Uterus (tissue), 4 donors: Measurements from ENCODE around the gene TAS2R1. TPM values are rescaled to one million over a fixed set of nuclear protein-coding genes. Genes with fewer than 3 reads are reported as not detected.

ENCODE experiments used
- DNase-seq, 2 donors: peaks; one replicate each; pipeline ENCODE4 v3.0.0-alpha.2; 2019 to 2020
- H3K27ac ChIP-seq, 2 donors: fragments of 200-600 bp; sonication (generic); 1 replicate in 1 of 2; 2 replicates in 1 of 2; pipeline ENCODE4 v1.5.1; 2016 to 2018
- H3K27me3 ChIP-seq, 2 donors: fragments of 200-600 bp; sonication (generic); one replicate each; pipeline ENCODE4 v1.5.1; 2018 to 2019; ENCODE audit warnings: control low read depth in 1 of 2
- H3K36me3 ChIP-seq, 2 donors: fragments of 200-600 bp; sonication (generic); one replicate each; pipeline ENCODE4 v1.5.1; 2019; ENCODE audit warnings: control low read depth in 1 of 2
- H3K4me1 ChIP-seq, 2 donors: fragments of 200-600 bp; sonication (generic); one replicate each; pipeline ENCODE4 v1.5.1; 2018 to 2019; ENCODE audit warnings: control low read depth in 1 of 2
- H3K4me3 ChIP-seq, 2 donors: fragments of 200-600 bp; sonication (generic); 1 replicate in 1 of 2; 2 replicates in 1 of 2; pipeline ENCODE4 v1.5.1; 2018 to 2019; ENCODE audit warnings: mild to moderate bottlenecking in 1 of 2
- H3K9me3 ChIP-seq, 2 donors: fragments of 200-600 bp; sonication (generic); one replicate each; pipeline ENCODE4 v1.5.1; 2019; ENCODE audit warnings: control low read depth in 1 of 2
- POLR2A ChIP-seq, 2 donors: fragments of 450-650 bp; IDR thresholded peaks; one replicate each; pipeline ENCODE4 v1.6.1; 2016; ENCODE audit warnings: antibody characterized with exemption in 2 of 2, mild to moderate bottlenecking in 1 of 2, moderate library complexity in 1 of 2
- intact Hi-C: fragments of 100-400 bp; cut with DNase I; formaldehyde crosslinking; loops from one replicate; pipeline ENCODE4 v1.15.1; 2023; ENCODE audit warnings: low total_unique reads
- total RNA-seq, 4 donors: library from RNA; depleted of rRNA in 3 of 4; stranded (reverse); fragments of >200 nt in 3 of 4; gene quantifications; one replicate each; pipeline versions ENCODE4 v1.1.0 to v1.2.4, GENCODE V29; 2014 to 2023
- TF ChIP-seq, protein P1 (sequence below), 4 experiments: fragments of 200-600 bp in 2 of 4; fragments of 450-650 bp in 2 of 4; sonication (generic) in 2 of 4; IDR thresholded peaks; one replicate each; pipeline ENCODE4 v1.5.1; 2016 to 2019; ENCODE audit warnings: antibody characterized with exemption in 4 of 4, mild to moderate bottlenecking in 2 of 4, moderate library complexity in 1 of 4
- donor health status: DM: yes; HTN: yes; CAD: no.

Gene TAS2R1
- total RNA-seq, 4 donors from 2014 or later = not detected

DNA sequence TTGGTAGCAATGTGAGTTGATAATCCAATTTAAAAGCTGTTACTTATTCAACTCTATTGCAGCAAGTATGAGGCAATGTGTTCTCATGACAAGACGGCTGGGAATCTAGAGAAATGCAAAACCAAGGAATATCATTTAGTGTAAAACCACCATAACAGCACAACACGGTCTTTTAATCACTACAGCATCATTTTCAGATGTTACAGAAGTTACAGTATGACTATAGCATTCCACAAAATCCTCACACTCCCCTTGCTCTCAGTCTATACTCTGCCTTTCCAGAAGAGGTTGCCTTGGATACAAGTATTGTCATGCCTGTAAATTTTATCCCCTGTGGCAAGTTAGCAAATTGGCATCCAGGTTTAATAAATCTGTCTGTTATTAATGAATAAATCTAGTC is 28.6 kb upstream of the TAS2R1 start:
- no peaks in the 10 kb centered on the region for H3K4me1 ChIP-seq
- intact Hi-C loops = no loop called here
- H3K27me3 ChIP-seq = no peaks in the 10 kb centered on the region
- no peak overlapping the region for H3K27ac ChIP-seq
- no peak overlapping the region for H3K4me3 ChIP-seq
- TF ChIP-seq, protein P1, sequence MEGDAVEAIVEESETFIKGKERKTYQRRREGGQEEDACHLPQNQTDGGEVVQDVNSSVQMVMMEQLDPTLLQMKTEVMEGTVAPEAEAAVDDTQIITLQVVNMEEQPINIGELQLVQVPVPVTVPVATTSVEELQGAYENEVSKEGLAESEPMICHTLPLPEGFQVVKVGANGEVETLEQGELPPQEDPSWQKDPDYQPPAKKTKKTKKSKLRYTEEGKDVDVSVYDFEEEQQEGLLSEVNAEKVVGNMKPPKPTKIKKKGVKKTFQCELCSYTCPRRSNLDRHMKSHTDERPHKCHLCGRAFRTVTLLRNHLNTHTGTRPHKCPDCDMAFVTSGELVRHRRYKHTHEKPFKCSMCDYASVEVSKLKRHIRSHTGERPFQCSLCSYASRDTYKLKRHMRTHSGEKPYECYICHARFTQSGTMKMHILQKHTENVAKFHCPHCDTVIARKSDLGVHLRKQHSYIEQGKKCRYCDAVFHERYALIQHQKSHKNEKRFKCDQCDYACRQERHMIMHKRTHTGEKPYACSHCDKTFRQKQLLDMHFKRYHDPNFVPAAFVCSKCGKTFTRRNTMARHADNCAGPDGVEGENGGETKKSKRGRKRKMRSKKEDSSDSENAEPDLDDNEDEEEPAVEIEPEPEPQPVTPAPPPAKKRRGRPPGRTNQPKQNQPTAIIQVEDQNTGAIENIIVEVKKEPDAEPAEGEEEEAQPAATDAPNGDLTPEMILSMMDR (IDR thresholded peaks at IDR 0.05) = no peak
- TF ChIP-seq POLR2A (IDR thresholded peaks at IDR 0.05) = no peak
- DNase-seq = no peak
- H3K36me3 ChIP-seq = no peaks in the 10 kb centered on the region
- no peaks in the 10 kb centered on the region for H3K9me3 ChIP-seq

DNA sequence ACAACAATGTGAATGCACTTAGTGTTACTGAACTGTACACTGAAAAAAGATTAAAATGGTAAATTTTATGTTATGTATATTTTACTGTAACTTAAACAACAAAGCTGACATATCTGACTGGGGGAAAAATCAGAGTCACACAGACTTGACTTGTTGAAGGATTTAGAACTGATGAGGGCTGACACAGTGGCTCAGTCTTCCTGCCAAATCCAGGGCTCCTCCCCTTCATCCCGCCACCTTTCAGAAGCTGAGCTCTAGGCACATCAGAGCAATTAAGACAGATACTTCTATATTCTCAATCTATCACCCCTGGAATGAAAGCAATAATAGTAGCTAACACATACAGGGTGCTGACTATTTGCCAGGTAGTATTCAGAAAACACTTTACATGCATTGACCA is 27.7 kb upstream of the TAS2R1 start:
- TF ChIP-seq POLR2A (IDR thresholded peaks at IDR 0.05) = no peak
- TF ChIP-seq, protein P1 (IDR thresholded peaks at IDR 0.05) = no peak
- H3K4me1 ChIP-seq = no peaks in the 10 kb centered on the region
- H3K27me3 ChIP-seq = no peaks in the 10 kb centered on the region
- no peaks in the 10 kb centered on the region for H3K36me3 ChIP-seq
- H3K27ac ChIP-seq = no peak overlapping the region
- no peaks in the 10 kb centered on the region for H3K9me3 ChIP-seq
- DNase-seq = no peak
- intact Hi-C loops = no loop called here
- no peak overlapping the region for H3K4me3 ChIP-seq

DNA sequence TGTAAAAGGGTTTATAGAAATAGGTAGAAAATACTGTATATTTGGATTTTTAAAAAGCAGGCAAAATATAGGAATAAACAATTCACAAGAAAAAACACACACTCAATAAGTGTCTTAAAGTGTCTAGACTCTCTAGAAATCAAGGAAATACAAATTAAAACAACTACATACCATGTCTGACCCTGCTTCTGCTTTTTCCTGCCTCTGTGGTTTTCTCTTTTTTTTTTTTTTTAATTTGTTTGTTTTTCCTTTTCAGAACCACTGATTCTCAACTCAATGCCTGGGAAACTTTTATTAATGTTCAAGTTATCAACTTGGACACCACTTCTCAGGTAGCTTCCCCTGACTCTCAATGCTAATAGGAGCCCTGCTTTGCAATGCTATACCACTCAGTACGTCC is 25.5 kb upstream of the TAS2R1 start:
- intact Hi-C loops = no loop called here
- H3K4me1 ChIP-seq = no peaks in the 10 kb centered on the region
- no peak overlapping the region for H3K4me3 ChIP-seq
- no peak for DNase-seq
- H3K27ac ChIP-seq = no peak overlapping the region
- no peaks in the 10 kb centered on the region for H3K27me3 ChIP-seq
- H3K9me3 ChIP-seq = no peaks in the 10 kb centered on the region
- no peaks in the 10 kb centered on the region for H3K36me3 ChIP-seq
- TF ChIP-seq POLR2A (IDR thresholded peaks at IDR 0.05) = no peak
- TF ChIP-seq, protein P1 (IDR thresholded peaks at IDR 0.05) = no peak

DNA sequence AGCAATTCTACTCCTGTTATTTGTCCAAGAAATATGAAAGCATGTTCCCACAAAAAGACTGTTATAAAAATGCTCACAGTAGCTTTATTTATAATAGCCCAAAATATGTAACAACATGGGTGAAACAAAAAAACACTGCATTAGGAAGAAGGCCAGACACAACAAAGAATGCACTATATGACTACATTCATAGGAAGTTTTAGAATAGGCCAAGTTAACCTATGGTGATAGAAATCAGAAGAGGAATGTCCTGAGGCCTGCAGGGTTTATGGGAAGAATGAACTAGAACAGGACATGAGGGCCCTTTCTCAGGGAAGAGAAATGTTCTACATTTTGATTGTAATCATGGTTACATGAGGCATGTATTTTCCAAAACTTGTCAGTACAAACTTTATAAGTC is 24.7 kb upstream of the TAS2R1 start:
- no peak overlapping the region for H3K4me3 ChIP-seq
- intact Hi-C loops = no loop called here
- H3K9me3 ChIP-seq = no peaks in the 10 kb centered on the region
- no peaks in the 10 kb centered on the region for H3K27me3 ChIP-seq
- no peak overlapping the region for H3K27ac ChIP-seq
- no peak for TF ChIP-seq POLR2A (IDR thresholded peaks at IDR 0.05)
- TF ChIP-seq, protein P1 (IDR thresholded peaks at IDR 0.05) = no peak
- H3K4me1 ChIP-seq = no peaks in the 10 kb centered on the region
- DNase-seq = no peak
- no peaks in the 10 kb centered on the region for H3K36me3 ChIP-seq

DNA sequence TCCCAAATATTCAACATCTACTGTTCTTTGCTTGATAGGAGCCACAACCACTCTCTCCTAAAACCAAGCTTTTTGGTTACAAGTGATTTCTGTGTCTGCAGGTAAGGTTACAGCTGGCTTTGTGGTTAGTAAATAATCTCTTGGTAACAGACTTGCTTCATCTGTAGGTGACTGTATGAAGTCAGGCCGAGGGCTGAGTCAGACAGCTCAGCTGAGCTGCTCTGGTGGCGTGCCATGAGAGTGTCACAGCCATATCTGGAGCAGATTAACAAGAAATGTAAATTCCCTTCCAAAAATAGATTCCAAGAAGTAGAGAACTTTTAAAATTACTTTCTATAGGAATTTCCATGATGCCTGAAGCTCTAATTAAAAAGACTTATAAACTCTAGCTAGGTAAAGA is 23.7 kb upstream of the TAS2R1 start:
- DNase-seq = no peak
- TF ChIP-seq, protein P1 (IDR thresholded peaks at IDR 0.05) = no peak
- no peak for TF ChIP-seq POLR2A (IDR thresholded peaks at IDR 0.05)
- Histone ChIP-seq H3K27me3 (no peaks in the 10 kb centered on the region), H3K4me3 (no peak overlapping the region), H3K36me3 (no peaks in the 10 kb centered on the region), H3K27ac (no peak overlapping the region), H3K4me1 (no peaks in the 10 kb centered on the region), H3K9me3 (no peaks in the 10 kb centered on the region)
- intact Hi-C loops = no loop called here
